OCI-M1 (cell line): ENCODE measurements around the gene PLOD1.
A peak's percentile ranks its signal among the peaks of the same experiment; 100 is the strongest.
"Not testable (repeated sequence)": the region's sequence is repeated elsewhere in the genome, so short reads cannot be mapped to it uniquely, and the experiment has no call there.

Experiments
- DNase-seq: peaks from one replicate; lab custom pipeline; 2025; lab: John Stamatoyannopoulos, UW

PLOD1 gene

DNA sequence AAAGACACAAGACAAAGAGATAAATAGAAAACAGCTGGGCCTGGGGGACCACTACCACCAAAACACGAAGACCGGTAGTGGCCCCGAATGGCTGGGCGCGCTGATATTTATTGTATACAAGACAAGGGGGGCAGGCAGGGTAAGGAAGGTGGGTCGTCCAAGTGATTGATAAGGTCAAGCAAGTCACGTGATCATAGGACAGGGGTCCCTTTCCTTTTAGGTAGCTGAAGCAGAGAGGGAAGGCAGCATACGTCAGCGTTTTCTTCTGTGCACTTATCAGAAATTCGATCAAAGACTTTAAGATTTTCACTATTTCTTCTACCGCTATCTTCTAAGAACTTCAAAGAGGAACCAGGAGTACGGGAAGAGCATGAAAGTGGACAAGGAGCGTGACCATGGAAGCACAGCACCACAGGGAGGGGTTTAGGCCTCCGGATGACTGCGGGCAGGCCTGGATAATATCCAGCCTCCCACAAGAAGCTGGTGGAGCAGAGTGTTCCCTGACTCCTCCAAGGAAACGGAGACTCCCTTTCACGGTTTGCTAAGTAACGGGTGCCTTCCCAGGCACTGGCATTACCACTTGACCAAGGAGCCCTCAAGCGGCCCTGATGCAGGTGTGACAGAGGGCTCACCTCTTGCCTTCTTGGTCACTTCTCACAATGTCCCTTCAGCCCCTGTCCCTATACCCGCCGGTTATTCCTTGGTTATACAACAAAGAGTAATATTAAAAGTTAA, 21.9 kb upstream of the PLOD1 start:
- not testable (repeated sequence) for DNase-seq

- DNase-seq, result no peak
Measured at GRCh38 chr1:11913291-11913690, 21.2 kb upstream of the PLOD1 start.

GRCh38 chr1:11914024-11914423, 20.5 kb upstream of the PLOD1 start:
- no peak for DNase-seq

- no peak for DNase-seq
Measured at GRCh38 chr1:11918799-11919519, 15.6 kb upstream of the PLOD1 start.

DNA sequence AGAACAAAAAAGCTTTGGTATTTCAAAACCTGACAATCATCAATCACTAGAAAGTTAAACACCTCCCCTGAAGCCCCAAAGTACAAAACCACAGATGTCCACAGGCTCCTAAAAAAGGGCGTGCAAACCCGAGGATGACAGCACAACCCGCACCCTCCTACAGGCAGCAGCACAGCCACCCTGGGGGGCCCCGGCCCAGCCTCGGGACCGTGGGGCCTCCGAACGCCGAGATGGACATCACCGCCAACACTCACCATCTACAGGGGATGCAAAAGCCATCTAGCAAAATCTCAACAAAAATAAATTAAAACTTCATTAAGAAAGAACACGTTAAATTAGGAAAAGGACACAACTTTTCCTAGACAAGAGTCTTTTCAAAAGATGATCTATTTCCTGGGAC, 14.9 kb upstream of the PLOD1 start:
- DNase-seq, result no peak

GRCh38 chr1:11920239-11920903, 14.1 kb upstream of the PLOD1 start:
- DNase-seq, result no peak

DNA sequence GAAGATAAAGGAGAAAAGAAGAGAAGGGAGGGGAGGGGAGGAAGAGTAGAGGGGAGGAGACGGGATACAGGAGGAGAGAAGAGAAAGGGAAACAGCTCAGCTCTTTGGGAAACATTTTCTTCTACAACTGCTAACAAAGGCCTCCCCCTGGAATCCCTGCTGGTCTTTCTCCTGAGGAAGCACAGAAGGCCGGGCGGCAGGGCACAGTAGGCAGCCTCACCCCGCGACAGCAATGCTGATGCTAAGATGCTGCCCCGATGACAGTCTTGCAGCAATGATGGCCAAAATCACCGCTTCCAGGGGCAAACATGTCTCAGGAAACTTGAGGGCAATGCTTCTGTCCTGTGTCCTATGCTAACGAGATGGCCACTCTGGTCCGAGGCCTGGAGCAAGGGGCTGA, 13.5 kb upstream of the PLOD1 start:
- DNase-seq, result no peak

- DNase-seq, result no peak
Measured at GRCh38 chr1:11923069-11923826, 11.3 kb upstream of the PLOD1 start.

DNA sequence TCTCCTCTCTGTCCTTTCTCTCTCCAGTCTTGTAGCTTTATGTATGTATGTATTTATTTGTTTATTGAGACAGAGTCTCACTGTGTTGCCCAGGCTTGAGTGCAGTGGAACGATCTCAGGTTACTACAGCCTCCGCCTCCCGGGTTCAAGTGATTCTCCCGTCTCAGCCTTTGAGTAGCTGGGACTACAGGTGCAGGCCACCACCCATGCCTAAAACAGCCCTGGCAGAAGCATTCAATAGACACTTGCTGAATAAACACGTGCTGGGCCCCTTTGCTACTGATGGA, 10.7 kb upstream of the PLOD1 start:
- DNase-seq, result no peak

DNA sequence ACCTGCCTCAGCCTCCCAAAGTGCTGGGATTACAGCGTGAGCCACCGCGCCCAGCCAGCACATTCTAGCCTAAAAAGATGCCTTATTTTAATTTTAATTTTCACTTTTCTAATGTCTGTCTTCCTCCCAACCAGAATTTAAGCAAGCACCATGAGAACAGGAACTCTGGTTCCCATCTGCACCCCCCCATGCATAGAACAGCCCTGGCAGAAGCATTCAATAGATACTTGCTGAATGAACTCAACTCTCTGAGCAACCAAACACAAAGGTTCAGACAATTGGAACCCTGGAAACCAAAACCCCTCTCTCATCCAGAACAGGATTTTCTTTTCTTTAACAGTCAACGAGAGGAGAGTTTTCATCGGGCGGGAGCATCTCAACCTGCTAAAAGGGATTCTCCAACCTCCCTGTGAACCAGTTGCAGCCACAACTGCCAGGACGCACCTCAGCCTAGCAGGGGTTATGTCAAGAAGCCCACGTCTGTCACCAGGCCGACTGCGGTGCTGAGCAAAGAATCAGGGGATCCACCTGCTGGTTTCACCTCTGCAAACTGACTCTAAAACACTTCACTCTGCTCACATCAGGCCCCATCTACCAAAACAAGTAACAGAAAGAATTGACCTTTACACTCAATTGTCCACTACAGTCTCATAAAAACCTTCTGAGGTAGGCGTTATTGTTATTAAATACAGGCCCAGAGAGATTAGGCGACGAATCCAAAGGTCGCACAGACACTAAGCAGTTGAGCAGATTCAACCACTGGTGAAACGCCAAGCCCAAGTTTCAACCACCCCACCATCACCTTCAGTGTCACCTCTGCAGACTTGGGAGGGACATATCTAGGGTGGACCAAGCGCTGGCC, 10.0 kb upstream of the PLOD1 start:
- DNase-seq, result no peak

GRCh38 chr1:11925196-11925937, 9.2 kb upstream of the PLOD1 start:
- DNase-seq, result not testable (repeated sequence)

DNA sequence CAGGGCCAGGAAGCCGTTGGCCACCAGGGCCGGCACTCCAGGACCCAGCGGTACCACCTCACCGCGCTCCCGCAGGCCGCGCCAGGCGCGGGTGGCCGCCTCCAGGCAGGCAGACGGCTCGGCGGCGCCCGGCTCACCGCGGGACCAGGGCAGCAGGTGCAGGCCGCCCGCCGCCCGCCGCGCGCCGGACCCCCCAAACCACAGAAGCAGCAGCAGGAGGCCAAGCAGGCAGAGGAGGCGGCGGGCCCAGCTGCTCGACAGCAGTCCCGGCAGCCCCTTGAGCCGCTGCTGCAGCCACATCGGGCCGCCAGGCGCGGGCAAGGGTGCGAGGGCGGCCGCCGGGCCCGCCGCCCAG, 8.6 kb upstream of the PLOD1 start:
- DNase-seq, result no peak

GRCh38 chr1:11927866-11928592, 6.5 kb upstream of the PLOD1 start:
- no peak for DNase-seq

- DNase-seq, result peak; percentile 85
Measured at GRCh38 chr1:11929849-11930248, 4.7 kb upstream of the PLOD1 start.

- DNase-seq, result no peak
Measured at GRCh38 chr1:11930571-11931445, 3.7 kb upstream of the PLOD1 start.

DNA sequence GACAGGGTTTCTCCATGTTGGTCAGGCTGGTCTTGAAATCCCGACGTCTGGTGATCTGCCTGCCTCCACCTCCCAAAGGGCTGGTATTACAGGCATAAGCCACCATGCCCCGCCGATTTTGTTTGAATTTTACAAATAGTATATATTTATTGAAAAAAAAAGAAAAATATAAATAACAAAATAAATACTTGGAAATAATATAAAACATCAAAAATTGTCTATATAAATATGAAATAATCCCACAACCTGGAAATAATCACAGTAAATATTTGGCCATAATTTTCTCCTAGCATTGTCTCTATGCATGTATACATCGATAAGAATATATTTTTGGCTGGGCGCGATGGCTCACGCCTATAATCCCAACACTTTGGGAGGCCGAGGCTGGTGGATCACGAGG, 2.7 kb upstream of the PLOD1 start:
- DNase-seq, result no peak

GRCh38 chr1:11935057-11935412, 518 bp downstream of the PLOD1 start:
- no peak for DNase-seq

DNA sequence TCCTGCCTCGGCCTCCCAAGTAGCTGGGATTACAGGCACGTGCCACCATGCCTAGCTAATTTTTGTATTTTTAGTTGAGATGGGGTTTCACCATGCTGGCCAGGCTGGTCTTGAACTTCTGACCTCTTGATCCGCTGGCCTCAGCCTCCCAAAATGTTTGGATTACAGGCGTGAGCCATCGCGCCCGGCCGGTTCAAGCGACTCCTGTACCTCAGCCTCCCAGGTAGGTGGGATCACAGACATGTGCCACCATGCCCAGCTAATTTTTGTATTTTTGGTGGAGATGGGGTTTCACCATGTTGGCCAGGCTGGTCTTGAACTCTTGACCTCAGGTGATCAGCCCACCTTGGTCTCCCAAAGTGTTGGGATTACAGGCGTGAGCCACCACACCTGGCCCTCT, 1.2 kb downstream of the PLOD1 start:
- DNase-seq, result not testable (repeated sequence)

DNA sequence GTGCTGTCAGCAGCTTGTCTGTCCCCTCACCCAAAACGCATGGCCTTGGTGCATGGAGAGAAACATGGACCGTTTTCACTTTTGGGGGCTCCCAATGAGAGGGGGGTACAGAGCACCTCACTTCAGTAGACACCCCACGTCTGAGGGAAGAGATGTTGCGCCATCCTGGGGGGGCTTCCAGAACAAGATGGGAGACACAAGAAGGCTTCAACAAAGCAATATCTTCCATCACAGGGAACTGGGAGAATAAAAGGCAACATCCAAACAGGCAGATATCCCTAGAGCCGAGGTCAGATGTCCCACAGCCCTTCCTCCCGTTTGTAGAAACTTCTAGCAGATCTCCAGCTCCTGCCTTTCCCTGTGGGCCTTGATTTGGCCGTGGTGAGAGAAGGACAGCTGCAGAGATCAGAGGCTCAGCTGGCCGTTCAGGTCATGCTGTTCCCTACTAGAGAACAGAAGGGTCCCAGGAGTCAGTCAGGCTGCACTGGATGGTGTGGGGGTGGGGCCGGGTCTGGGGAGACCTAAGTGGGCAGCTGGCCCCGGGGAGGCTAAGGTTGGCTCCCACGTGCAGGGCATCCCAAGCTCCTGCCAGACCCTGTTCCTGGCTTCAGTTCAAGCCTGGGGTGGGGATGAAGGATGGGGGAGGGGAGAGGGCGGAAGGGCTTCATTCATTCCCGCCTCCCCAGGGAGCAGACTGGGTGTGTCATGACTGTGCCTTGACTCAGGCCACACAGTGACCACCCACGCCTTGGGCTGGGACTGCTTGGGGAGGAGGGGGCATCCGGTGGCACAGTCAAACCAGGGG, 4.4 kb downstream of the PLOD1 start:
- no peak for DNase-seq
